ENCODE measurements around the gene OR2A1.
"Not testable (repeated sequence)": the region's sequence is repeated elsewhere in the genome, so short reads cannot be mapped to it uniquely, and the experiment has no call there.

OR2A1 gene

GRCh38 chr7:144330044-144330443, 17.8 kb downstream of the OR2A1 start:
- not testable (repeated sequence) for DNase-seq

DNA sequence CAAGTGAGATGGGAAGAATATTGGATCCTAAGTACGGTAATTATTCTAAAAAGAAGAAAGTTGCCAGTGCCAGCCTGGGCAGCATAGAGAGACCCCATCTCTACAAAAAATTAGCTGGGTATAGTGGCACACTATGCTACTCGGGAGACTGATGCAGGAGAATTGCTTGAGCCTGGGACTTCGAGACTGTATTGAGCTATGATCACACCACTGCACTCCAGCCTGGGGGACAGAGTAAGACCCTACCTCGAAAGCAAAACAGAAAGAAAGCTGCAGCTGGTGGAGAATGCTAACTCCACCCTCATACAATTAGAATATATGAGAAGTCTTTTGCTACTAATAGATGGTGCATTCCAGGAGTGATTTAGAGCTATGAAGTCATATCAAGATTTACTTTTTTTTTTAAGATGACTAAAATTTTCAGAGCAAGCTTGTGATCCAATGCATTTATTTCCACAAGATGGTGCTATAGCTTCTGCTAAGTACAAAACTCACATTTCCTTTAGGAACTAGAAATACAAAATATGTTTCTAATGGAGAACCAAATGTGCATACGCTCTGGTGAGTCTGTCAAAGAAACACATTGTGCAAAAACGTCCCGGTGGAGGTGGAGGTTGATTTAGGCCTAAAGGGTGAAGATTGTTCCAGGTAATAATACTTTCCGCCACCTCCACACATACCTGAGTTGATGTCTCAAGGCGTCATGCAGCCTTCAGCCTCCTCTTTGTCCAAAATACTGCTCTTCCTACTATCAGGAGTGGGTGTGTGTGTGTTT, 19.2 kb downstream of the OR2A1 start:
- not testable (repeated sequence) for DNase-seq

DNA sequence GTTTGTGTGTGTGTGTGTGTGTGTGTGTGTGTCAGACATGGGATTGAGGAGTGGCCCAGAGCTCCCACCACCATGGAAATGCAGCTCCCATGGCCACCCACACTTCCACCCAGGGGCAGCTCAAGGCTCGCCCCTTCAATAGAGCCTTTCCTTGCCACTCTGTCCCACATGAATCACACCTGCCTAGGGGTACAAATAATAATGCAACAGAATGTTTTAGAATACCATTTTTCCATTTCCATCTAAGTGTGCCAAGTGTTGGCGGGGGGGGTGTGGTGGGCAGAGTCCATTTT, 19.7 kb downstream of the OR2A1 start:
- DNase-seq = not testable (repeated sequence)

GRCh38 chr7:144348625-144349024, 36.4 kb downstream of the OR2A1 start:
- DNase-seq = not testable (repeated sequence)

- DNase-seq = not testable (repeated sequence)
Measured at GRCh38 chr7:144351667-144352066, 39.4 kb downstream of the OR2A1 start.

DNA sequence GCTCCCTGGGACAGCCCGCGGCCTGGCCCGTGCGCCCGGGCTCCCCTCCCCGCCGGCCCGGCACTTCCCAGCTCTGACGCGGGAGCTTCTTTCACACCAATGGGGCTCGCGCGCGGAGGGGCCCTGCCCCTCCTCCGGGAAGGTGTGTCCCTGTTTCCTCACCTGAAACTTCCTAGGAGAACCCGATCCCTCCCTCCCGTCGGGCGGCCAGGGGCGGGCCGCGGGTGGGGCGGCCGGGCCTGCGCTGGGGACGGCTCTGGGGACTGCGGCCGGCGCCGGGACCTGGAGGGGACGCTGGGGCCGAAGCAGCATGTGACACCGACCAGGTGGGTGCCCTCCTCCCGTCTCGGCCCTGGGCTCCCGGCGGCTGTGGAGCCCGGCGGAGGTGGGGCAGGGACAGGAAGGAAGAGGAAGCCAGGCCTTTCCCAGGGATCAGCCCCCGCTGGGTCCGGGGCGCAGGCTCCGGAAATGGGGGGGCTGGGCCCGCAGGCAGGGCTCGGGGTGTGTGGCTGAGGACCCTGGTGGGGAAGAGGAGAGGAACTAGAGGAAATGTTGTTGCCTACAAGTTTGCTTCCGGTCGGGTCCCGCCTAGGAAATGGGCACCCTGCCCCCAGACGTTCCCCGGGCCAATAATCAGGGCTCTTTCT, 43.1 kb downstream of the OR2A1 start, which contains the start of gene ARHGEF5:
Gene ARHGEF5, plus strand, starts transcription at position 227 of the 647 bp plus-strand sequence. CDS start 7,268 bp downstream, outside the sequence.
- DNase-seq = not testable (repeated sequence)

- DNase-seq = not testable (repeated sequence)
Measured at GRCh38 chr7:144356185-144356584, 44.0 kb downstream of the OR2A1 start.

GRCh38 chr7:144356860-144357259, 44.6 kb downstream of the OR2A1 start:
- DNase-seq = not testable (repeated sequence)

DNA sequence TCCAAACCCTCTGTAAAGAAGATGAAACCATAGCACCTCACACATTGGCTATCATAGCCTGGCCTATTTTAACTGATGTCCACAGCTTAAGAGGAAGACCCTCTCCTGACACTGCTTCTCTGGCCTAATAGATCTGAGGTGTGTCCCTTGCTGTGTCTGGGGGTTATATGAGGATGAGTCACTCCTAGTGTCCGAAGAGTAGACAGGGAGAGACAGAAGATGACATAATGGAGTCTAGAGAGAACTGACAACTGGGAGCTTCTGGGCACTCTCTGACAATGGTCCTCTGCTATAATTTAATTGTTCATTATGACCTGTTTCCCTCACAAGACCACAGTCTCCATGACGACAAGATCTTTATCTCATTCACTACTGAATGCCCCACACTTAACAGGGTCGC, 49.8 kb downstream of the OR2A1 start:
- DNase-seq = not testable (repeated sequence)

DNA sequence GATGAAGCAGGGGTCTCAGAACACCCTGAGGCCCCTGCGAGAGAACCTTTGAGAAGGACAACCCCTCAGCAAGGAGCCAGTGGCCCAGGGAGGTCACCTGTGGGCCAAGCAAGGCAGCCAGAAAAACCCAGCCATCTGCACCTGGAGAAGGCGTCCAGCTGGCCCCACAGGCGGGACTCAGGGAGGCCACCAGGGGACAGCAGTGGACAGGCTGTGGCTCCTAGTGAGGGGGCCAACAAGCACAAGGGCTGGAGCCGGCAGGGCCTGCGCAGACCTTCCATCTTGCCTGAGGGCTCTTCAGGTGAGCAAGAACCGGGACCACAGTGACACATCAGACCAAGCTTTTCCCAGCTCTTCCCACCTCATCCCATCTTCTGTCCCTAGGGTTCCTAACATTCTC, 53.3 kb downstream of the OR2A1 start:
- not testable (repeated sequence) for DNase-seq

DNA sequence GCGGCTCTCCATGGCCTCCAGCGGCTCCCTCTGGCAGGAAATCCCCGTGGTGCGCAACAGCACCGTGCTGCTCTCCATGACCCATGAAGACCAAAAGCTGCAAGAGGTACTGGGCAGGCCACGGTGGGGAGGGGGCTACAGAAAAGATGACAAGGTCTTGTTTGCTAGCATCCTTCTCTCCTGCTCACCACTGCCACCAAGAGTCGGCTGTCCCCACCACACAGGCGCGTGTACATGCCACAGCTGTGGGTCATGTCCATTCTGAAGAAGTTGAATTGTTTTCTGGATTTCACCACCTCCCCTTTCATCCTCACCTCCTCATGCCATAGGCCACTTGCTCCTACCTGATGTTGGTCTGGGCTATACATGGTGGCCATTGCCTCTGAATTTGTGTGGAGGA, 55.0 kb downstream of the OR2A1 start:
- not testable (repeated sequence) for DNase-seq

DNA sequence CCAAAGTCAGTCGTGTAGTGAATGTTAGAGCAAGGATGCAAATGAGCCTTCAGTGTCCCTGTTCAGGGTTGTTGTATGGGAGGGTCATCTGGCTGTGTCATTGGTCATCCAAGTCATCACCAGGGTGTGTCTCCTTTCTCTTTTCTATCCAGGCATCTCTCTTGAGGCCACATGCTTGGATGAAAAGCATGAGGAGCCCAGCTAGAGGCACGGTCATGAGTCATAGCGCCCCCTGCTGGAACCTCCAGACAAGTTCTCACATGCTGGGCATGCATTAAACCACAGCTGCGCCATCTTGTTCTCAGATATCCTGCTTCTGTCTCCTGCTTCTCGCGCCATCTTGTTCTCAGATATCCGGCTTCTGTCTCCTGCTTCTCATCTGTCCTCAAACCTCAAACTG, 57.0 kb downstream of the OR2A1 start:
- DNase-seq = not testable (repeated sequence)

Measured in NCI-H524 (cell line).